ENCODE results near the gene THRB. TPM values are rescaled to one million over a fixed set of nuclear protein-coding genes. Genes with fewer than 3 reads are reported as not detected.

The THRB gene
- polyA plus RNA-seq, 2 of the 4 experiments (the other 2 are of a cell fraction), result 2.0 to 2.3 TPM

DNA sequence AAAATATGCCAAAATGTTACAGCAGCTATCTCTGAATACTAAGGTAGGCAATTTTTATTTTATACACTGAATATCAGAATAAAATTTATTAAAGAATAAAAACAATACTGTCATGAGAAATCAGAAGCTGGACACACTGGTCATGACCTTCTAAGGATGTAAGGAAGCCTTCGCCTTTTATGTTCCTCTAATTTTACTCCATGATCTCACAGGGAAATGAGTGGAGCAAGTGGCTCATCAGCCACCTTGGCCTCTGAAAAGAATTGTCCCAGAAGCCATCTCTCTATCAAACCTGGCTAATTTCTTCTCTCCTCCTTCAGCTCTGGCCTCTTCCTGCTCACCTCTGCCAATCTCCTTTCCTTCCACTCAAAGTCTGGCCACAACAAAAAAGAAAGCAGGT, 48.6 kb downstream of the THRB start (continued):
- TF ChIP-seq, protein P1, sequence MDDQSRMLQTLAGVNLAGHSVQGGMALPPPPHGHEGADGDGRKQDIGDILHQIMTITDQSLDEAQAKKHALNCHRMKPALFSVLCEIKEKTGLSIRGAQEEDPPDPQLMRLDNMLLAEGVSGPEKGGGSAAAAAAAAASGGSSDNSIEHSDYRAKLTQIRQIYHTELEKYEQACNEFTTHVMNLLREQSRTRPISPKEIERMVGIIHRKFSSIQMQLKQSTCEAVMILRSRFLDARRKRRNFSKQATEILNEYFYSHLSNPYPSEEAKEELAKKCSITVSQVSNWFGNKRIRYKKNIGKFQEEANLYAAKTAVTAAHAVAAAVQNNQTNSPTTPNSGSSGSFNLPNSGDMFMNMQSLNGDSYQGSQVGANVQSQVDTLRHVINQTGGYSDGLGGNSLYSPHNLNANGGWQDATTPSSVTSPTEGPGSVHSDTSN (IDR thresholded peaks at IDR 0.05), result no peak
- TF ChIP-seq, protein P2, sequence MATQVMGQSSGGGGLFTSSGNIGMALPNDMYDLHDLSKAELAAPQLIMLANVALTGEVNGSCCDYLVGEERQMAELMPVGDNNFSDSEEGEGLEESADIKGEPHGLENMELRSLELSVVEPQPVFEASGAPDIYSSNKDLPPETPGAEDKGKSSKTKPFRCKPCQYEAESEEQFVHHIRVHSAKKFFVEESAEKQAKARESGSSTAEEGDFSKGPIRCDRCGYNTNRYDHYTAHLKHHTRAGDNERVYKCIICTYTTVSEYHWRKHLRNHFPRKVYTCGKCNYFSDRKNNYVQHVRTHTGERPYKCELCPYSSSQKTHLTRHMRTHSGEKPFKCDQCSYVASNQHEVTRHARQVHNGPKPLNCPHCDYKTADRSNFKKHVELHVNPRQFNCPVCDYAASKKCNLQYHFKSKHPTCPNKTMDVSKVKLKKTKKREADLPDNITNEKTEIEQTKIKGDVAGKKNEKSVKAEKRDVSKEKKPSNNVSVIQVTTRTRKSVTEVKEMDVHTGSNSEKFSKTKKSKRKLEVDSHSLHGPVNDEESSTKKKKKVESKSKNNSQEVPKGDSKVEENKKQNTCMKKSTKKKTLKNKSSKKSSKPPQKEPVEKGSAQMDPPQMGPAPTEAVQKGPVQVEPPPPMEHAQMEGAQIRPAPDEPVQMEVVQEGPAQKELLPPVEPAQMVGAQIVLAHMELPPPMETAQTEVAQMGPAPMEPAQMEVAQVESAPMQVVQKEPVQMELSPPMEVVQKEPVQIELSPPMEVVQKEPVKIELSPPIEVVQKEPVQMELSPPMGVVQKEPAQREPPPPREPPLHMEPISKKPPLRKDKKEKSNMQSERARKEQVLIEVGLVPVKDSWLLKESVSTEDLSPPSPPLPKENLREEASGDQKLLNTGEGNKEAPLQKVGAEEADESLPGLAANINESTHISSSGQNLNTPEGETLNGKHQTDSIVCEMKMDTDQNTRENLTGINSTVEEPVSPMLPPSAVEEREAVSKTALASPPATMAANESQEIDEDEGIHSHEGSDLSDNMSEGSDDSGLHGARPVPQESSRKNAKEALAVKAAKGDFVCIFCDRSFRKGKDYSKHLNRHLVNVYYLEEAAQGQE (IDR thresholded peaks at IDR 0.05), result no peak
- TF ChIP-seq NFE2L2 (conservative IDR thresholded peaks at IDR 0.05; ENCODE audit: low read length), result no peak

DNA sequence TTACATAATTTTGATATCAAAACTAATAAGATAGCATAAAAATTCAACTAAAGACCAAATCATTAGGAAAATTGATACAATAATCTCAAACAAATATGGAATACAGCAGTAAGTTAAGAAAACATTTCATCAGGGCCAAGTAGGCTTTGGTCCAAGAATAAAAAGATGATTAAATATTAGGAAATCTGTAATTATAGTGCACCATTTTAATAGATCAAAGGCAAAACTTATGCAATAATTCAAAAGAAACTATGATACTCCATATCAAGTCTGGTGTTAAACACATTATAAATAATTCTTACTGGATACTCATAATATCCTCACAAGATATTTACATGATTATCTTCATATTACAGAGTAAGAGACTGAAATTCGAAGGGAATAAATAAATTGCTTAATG, 51.2 kb downstream of the THRB start:
- no peak for ATAC-seq
- WGBS (ENCODE audit: missing lambda C conversion rate), result 4% methylated on average over 1 of the region's 1 CpG
- H3K4me3 ChIP-seq, result no peak overlapping the region
- CTCF ChIA-PET, result no interaction called here
- no peak overlapping the region for H3K4me2 ChIP-seq
- no peak for FAIRE-seq
- TF ChIP-seq GATA3 (IDR thresholded peaks at IDR 0.05; ENCODE audit: borderline replicate concordance) (no peak), KDM5A (IDR thresholded peaks at IDR 0.05) (no peak), RFX5 (IDR thresholded peaks at IDR 0.05) (no peak), JUNB (IDR thresholded peaks at IDR 0.05) (no peak), FOXS1 (CRISPR knock-in tag; IDR thresholded peaks at IDR 0.05) (no peak), ZFP36 (IDR thresholded peaks at IDR 0.05; ENCODE audit: borderline replicate concordance, partially characterized antibody) (no peak), MAFK (IDR thresholded peaks at IDR 0.05; ENCODE audit: partially characterized antibody) (no peak)
- TF ChIP-seq, protein P2 (IDR thresholded peaks at IDR 0.05), result no peak
- TF ChIP-seq, protein P3, sequence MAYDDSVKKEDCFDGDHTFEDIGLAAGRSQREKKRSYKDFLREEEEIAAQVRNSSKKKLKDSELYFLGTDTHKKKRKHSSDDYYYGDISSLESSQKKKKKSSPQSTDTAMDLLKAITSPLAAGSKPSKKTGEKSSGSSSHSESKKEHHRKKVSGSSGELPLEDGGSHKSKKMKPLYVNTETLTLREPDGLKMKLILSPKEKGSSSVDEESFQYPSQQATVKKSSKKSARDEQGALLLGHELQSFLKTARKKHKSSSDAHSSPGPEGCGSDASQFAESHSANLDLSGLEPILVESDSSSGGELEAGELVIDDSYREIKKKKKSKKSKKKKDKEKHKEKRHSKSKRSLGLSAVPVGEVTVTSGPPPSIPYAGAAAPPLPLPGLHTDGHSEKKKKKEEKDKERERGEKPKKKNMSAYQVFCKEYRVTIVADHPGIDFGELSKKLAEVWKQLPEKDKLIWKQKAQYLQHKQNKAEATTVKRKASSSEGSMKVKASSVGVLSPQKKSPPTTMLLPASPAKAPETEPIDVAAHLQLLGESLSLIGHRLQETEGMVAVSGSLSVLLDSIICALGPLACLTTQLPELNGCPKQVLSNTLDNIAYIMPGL (CRISPR knock-in tag; IDR thresholded peaks at IDR 0.05; ENCODE audit: borderline replicate concordance), result no peak
- TF ChIP-seq, protein P4, sequence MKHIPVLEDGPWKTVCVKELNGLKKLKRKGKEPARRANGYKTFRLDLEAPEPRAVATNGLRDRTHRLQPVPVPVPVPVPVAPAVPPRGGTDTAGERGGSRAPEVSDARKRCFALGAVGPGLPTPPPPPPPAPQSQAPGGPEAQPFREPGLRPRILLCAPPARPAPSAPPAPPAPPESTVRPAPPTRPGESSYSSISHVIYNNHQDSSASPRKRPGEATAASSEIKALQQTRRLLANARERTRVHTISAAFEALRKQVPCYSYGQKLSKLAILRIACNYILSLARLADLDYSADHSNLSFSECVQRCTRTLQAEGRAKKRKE (CRISPR knock-in tag; IDR thresholded peaks at IDR 0.05; ENCODE audit: low read depth), result no peak
- POLR2A ChIA-PET, result no interaction called here
- DNase-seq (ENCODE audit: low read depth in 1 of 2, low spot score in 1 of 2), result no peak
- no peaks in the 10 kb centered on the region for H3K4me1 ChIP-seq
- H3K9me3 ChIP-seq, result no peaks in the 10 kb centered on the region
- no peak overlapping the region for H3K27ac ChIP-seq
